GM15510 (cell line): ENCODE results near the gene C17orf50.

Source experiments
- POLR2A ChIP-seq: IDR thresholded peaks from 3 replicates; pipeline ENCODE4 v1.6.1; 2011; ENCODE audit warnings: borderline replicate concordance; ENCODE audit not compliant: insufficient read length; ENCODE audit errors: extremely low read depth

C17orf50 gene

GRCh38 chr17:35804658-35805192 lies 44.0 kb downstream of the C17orf50 start:
- no peak for TF ChIP-seq POLR2A

- no peak for TF ChIP-seq POLR2A
These were observed 46.9 kb downstream of the C17orf50 start for GRCh38 chr17:35807371-35808144.

- TF ChIP-seq POLR2A, result no peak
These were observed 47.7 kb downstream of the C17orf50 start for GRCh38 chr17:35808240-35808961.

- peak; percentile 99 for TF ChIP-seq POLR2A
These were observed 48.5 kb downstream of the C17orf50 start, which contains the start of gene TAF15 for GRCh38 chr17:35808962-35809854. Gene TAF15 (plus strand): TSS chr17:35809484. CDS start chr17:35809570, 86 bp downstream.

GRCh38 chr17:35809855-35810461 lies 49.3 kb downstream of the C17orf50 start:
- no peak for TF ChIP-seq POLR2A

GRCh38 chr17:35811759-35812158 lies 51.1 kb downstream of the C17orf50 start:
- no peak for TF ChIP-seq POLR2A

GRCh38 chr17:35812456-35812855 lies 51.8 kb downstream of the C17orf50 start:
- TF ChIP-seq POLR2A, result no peak
